Left forelimb (tissue), 1 donor: ENCODE data around the gene OPN1SW.

Experiments used
- DNase-seq: peaks from one replicate; pipeline ENCODE4 v3.0.0-alpha.2; 2018; ENCODE audit warnings: low spot score

The OPN1SW gene

DNA sequence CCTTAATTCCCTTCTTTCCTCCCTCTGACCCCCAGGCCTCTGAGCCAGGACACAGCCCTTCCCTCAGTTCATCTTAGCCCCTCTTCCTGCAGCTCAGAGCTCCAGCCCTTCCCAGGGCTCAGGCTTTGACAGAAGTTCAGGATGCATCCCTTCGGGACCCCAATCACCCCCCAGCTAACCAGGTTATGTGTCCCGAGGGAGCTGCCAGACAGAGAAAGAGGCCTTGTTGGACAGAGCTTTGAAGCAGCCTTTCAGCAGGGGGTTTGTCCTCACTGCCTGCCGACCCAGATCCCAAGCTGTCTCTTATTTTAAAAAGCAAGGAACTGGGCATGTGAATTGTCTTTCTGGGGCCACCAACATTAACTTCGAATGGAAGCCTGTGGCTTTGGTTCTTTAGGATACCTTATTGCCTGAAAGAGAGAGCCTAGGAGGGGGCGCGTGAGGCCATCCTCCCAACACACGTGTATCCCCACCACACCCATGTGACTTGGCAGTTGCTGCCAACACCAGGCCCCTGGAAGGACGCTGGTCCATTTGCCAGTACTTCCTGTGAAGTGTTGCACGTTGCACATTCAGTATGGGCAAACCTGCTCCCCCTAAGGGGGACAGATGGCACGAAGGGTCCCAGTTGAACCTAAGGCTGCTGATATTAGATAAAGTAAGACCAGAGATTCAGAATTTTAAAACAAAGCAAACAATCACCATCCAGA is 17.0 kb upstream of the OPN1SW start:
- DNase-seq = no peak

DNA sequence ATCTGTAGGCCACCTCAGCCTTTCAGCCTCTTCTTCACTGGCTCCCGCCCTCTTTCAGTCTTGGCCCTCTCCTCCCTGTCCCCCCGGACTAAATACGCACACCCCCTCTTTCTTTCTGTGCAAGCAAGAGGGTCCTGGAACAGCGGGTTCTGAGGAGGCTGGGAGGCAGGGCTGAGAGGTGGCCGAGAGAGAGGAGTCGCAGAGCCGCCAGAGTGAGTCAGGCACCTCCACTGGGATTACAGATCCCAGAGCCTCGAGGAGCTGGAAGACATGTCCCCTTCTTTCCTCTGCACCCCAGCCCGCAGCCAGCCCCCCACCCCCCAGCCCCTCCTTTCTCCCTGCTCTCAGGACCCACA is 16.4 kb upstream of the OPN1SW start:
- no peak for DNase-seq

DNA sequence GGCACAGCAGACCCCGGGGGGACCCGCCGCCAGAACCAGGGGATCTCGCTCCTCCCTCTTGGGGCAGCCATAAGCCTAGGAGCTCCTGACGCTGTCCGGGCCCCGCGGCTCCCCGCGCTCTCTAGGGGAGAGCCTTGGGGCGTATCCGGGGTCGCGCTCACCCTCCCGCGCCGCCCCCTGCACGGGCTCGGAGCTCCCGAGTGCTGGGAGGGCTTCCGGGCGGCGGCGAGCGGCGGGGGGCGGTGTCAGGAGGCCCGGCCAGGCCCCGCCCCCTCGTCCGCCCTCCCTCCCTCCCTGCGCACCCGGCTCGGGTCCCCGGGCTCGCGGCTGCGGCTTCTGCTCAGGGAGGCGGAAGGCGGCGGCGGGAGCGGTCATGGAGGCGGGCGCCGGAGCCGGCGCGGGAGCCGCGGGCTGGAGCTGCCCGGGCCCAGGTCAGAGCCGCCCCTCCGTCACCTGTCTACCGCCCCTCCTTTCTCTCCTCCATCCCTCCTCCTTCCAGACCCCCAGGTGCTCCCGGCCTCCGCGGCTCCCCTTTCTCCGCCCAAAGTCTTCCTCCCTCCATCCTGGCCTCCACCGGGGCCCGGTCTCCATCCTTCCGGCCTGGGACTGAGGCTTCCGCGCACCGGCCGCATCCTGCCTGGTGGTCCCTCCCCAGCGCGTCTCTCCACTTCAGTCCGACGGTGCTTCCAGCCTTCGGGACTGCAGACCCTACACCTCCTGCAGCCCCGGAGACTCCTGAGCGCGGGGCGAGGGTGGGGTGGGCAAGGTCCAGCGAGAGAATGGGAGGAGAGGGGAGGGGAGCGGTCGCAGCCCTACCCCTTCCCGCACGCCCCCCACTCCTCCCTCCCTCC is 15.8 kb upstream of the OPN1SW start, which contains the start of gene CCDC136:
Gene CCDC136 (plus strand): TSS at position 848 of the 851 bp plus-strand sequence. CDS start 444 bp downstream, outside the sequence.
- DNase-seq = peak; percentile 76

DNA sequence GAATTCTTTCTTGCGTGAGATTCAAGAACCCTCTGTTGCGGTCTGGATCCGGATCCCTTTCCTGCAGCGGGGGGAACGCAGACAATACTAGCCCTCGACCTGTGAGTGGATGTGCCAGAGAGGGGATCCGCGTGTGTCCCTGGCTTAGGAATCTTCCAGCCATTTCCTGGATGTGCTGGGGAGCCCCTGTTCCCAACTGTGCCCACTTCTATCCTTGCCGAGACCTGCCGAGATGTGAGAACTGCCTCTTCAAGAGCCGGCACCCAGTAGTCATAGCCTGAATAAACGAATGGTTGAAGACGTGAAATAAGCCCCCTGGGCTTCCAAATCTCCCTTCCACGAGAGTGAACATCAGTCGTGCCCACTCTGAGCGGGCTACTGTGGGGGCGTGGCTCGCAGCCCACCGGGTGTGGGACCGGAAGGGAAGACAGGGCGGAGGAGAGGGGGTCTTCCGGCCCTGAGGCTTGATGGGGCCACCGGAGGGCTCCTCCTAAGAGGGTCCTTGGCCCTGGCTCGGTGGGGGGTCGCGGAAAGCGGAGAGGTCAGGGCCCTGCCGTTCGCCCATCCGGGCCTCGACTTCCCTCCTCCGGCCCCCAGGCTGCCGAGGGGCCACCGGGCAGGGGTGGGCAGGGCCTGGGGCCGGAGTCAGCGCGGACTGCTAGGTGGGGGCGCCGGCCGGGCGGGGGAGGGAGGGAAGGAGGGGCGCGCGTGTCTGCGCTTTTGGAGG is 14.9 kb upstream of the OPN1SW start:
- DNase-seq = no peak

DNA sequence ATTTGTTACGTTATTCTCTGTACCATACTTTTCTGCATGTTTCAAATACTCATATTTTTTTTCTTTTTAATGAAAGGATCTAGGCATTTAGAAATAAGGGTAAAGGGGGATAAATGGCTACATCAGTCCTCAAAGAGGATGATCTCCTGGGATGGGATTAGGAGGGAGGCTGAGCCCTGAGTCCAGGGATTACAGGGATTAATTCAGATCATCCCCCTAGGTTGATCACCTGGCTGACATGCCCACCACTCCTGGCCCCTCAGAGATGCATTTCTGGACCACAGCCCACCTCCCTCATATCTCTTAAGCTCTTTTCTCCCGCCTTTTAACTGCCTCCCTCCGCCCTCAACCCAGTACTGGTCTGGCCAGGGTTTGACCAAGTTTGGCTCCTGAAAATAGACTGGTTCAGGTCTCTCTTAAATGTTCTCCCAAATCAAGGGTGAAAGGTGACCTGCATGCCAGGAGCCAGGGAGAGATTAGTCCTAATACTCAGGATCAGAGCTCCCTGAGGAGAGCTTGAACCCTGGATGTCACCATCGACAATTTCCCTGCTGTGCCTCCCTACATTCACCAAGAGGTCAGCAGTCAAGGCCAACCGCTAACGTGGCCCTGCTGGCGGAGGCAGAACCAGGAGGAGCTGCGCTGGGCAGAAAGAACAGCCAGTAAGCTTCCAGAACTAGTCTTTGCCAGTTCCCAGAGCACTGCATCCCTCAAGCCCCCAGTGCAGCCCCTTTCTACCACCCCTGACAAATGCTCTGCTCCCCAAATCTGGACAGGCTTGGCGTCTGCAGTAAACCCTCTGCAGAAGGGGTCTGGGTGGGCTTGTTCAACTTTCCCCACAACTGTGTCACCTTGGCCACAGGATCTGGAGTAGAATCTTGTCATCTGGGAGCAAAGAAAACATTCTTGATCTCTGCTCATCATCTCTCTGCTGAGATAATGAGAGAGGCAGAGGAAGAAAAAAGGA is 13.1 kb upstream of the OPN1SW start:
- DNase-seq = no peak

DNA sequence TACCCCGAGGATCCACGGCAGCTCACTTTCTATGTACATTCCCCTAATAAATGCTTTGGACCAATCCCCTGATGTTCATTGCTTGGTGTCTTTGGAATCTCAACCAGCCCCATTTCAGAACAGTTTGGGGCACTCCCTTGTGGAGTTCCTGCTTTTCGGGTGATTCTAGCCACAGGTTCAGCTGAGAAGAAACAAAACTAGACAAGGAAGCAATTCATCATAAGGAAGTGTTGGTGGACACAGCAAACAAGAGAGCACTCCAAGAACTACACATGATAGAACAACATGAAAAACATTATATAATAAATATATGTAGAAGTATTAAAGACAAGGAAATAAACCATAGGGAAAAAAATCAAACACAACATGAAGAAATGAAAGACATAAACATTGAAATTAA is 10.1 kb upstream of the OPN1SW start:
- DNase-seq = no peak

DNA sequence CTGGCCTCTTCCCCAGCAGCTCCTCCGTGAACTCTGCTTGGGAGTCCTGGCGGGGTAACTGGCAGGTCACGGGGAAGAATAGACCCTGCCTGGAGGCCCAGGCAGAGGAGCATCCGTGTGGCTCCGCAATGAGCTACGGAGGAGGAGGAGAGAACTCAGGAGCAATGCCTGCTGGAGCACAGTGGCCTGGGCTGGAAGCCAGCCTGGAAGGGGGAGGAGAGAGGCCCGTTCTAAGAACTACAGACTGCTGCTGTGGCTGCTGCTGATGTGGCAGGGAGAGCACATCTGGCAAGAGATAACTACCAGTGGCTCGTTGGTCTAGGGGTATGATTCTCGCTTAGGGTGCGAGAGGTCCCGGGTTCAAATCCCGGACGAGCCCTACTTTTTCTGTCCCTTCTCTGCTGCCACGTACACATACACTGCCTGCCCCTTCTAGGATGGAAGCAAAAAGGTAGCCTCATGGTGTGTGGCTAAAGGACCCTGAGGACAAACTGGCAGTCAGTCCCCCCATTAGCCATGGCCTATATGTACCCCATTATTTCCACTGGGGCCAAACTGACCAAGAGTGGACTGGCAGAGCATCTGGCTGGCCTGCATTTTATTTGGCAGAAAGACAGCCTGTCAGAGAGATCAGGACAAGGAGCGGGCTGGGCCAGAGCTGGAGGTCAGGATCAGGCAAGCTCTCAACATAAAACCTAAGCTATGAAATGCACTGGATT is 7.7 kb upstream of the OPN1SW start:
- DNase-seq = peak; percentile 90

DNA sequence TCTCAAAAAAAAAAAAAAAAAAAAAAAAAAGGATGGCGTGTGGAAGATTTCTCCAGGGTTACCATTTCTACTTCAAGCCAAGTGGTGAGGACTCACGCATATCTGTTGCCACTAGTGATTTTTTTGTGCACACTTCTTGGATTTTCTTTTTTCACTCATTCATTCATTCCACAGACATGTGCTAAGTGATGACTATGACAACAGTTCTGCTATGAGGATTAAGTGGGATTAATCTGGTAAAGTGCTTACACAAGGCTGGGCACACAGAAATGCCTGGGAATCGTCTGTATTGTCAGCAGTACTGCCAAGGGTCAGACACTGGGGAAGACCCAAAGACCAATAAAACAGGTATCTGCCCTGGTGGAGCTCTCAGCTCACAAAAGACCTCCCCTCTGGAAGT is 6.3 kb upstream of the OPN1SW start:
- no peak for DNase-seq

DNA sequence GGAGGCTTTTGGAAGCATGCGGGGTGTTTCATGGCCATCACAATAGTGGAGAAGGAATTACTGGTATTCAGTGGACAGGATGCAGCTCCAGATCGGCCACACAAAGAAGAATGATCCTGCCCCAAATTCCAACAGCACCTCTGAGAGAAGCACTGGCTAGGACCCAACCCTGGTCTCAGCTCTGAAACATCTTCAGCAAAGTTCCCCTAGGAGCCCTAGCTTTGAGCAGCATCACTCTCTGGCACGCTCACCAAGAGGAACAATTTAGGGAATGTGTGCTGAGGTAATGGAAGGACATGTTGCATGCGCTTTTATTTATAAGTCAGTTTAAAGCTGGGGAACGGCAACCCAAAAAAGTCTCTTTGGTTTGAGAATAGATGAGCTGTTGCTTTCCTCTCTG is 5.5 kb upstream of the OPN1SW start:
- DNase-seq = no peak

DNA sequence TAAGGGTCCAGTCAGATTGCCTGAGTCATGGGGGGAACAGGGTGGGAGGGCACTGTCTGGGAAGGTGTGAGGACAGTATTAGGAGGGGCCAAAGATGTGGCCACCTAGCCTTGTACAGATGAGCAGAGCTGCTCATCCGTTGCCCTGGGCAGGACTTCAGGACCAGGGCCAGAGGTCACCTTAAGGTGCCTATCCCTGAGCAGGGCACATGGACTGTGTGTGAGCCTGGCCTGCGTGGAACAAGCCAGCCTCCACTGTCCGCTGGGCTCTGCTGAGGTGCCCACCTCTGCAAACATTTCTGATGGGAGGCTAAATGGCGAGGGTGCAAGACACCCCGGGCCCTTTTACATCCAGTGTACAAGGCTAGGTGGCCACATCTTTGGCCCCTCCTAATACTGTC is 3.4 kb upstream of the OPN1SW start:
- DNase-seq = no peak

DNA sequence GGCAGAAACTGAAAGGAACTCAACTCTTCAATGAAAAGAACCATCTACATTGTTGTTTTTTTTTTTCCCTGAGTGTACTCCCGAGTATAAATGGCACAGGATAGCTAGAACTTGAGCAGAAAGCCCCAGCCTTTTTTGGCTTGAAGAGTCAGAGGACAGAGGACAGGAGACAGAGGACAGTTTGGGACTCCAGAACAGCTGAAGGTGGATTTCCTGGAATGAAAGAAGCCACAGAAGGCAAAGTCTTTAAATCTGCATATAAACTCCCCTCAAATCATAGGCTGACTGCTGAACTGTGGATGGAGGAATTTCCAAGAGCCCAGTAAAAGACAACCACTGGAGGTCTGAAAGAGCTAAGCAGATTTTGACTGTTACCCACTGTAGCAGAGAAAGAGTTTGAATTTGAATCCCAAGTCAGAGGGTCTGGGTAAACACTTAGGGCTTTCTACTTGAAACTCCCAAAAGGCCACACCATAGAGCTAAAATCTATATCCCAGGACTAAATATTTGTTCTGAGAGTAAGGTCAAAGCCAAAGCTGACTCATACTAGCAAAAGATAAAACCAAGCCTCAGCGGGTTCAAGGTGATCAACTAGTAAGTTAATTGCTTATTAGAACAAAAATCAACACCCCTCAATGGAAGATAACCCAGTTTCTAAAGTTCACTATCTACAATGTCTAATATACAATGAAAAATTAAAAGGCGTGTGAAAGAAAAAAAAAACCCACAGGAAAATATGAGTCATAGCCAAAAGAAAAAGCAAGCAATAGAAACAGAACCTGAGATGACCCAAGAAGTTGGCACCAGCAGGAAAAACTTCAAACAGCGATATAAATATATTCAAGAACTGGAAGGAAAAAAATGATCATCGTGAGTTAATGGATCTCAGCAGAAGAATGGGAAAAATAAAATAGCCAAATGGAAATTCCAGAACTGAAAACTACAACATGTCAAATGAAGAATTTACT is 1.8 kb upstream of the OPN1SW start:
- no peak for DNase-seq

DNA sequence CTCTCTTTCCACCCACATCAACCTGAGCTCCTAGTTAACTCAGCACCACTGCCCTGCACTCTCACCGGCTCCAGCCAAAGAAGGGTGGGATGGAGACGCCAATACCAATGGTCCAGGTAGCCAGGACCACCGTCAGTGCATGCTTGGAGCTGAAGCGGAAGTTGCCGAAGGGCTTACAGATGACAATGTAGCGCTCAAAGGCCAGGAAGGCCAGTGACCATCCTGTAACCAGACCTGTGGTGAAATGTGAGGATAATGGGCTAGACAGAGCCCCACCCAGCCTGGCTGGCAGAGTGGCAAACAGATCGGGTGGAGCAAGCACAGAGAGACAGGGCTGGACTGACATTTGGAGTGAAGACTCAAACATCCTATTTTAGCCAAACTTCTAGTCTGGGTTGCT is 673 bp downstream of the OPN1SW start:
- no peak for DNase-seq

DNA sequence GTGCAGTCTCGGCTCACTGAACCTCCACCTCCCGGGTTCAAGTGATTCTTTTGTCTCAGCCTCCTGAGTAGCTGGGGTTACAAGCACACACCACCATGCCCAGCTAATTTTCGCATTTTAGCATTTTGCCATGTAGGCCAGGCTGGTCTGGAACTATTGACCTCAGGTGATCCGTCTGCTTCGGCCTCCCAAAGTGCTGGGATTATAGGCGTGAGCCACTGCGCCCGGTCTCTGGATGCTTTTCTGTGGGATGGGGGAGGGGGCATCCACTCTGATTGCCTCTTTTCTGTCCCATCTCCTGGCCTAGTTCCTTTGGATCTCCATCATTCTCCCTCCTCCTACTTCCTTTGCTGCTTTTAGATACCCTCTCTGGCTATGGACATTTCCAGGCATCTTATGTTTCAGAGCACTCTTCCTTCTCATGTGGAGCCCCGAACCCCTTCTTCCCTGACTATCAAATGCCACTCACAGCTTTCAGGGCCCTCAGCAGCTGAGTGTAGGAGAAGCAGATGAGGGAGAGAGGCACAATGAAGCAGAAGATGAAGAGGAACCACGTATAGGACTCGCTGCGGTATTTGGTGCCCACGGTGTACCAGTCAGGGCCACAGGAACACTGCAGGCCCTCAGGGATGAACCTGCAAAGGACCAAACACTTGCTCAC is 1.4 kb downstream of the OPN1SW start:
- no peak for DNase-seq

DNA sequence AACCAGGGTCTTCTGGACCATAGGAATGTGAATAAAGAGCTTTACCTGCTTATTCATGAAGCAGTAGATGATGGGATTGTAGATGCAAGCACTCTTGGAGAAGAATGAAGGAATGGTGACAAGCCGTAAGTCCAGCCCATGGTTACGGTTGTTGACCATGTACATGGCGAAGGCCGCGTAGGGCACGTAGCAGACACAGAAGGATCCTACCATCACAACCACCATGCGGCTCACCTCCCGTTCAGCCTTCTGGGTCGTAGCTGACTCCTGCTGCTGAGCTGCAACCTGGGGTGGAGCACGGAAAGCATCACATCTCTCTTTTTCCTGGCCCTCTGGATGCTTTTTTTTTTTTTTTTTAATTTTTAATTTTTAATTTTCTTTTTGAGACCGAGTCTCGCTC is 2.0 kb downstream of the OPN1SW start:
- no peak for DNase-seq

DNA sequence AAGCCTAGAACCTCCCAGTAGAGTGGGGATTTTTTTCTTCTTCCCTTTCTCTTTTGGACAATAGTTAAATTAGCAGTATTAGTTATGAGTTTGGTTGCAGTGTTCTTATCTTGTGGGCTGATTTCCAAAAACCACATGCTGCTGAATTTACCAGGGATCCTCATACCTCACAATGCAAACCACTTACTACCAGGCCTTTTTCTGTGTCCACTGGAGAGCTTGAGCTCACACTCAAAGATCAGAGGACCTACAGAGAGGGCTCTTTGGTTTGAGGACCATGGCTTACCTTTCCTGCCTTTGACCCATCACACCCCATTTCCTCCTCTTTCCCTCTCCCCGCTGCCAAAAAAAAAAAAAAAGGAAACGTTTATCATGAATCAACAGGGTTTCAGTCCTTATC is 5.4 kb downstream of the OPN1SW start:
- no peak for DNase-seq

DNA sequence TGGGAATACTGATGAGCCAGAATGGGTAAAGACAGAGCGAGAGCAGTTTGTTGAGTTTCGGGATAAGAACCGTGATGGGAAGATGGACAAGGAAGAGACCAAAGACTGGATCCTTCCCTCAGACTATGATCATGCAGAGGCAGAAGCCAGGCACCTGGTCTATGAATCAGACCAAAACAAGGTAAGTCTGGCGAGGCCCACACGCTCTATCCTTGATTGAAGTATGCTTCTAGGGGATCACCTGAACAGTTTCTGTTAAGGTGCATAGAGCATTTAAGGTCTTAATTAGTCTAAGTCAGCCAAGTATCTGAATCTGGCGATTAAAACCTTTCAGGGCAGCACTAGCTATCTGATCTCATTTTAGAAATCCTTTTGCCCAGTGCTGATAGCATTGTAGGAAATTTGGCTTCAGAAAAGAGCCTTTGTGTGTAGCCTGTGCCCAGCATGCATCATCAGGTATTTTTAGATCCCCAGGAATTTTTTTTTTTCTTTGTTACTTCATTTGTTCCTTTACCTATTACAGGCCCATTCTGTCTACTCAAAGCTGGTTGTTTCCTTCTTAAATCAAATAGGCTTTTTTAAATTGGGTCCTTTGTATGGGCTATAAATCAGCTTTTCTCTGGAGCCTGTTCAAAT is 8.0 kb downstream of the OPN1SW start:
- DNase-seq = no peak

DNA sequence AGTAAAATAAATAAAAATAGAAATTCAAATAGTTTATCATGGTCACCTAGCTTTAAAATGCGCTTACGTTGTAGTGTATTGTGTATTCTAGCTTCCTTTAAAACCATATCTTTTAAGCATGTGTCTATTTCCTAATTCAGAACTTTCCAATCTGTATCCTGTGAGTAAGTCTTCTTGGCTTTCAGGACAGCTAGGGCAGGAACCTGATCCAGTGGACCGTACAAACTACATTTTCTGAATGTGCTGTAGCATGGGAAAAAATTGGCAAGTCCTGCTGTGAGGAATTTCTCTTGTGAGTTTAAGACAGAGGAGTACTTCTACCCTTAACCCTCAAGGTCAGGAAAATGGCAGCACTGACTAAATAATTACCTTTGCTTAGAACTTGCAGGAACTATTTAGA is 12.1 kb downstream of the OPN1SW start:
- DNase-seq = no peak

DNA sequence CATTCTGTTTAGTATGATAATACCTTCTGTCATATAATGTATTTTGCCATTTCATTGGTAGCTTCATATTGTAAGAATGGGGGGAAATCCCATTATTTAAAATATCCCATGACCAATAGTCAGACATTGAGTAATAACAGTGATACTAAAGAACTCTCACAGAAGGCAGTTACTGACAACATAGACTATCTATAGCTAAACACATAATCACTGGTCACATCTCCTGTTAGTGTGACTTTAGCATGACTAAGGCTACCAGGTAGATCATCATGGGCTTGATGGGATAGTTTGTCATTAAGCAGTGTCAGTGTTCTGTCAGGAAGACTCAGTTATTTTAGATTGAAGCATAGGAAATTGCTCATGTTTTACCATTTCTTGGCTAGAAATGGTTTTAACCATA is 16.4 kb downstream of the OPN1SW start:
- DNase-seq = no peak

DNA sequence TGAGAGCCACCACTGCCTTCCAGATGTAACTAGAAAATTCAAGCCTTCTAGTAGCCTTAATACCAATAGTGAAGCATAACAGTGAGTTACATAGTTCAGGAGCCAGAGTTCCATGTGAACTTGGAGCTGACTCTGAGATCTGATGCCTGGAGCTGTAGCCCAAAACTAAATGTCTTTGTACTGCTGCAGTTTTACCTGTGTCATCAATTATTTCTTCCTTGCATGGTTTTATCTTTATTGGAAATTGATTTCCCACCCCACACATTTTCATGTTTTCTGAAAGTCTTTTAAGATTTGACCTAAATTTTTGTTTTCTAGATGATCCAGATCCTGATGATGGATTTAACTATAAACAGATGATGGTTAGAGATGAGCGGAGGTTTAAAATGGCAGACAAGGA is 17.0 kb downstream of the OPN1SW start:
- DNase-seq = no peak
